Prostate gland (tissue), 2 donors: ENCODE results near the gene MAPK8IP3.

Experiments used
- CTCF ChIP-seq, 4 experiments: fragments of 200-600 bp in 2 of 4; fragments of 450-650 bp in 2 of 4; sonication (generic) in 2 of 4; IDR thresholded peaks; 1 replicate in 3 of 4; 2 replicates in 1 of 4; pipeline ENCODE4 v1.5.1; 2016 to 2019; ENCODE audit warnings: antibody characterized with exemption in 4 of 4, mild to moderate bottlenecking in 2 of 4, moderate library complexity in 2 of 4
- POLR2A ChIP-seq: fragments of 450-650 bp; IDR thresholded peaks from one replicate; pipeline ENCODE4 v1.6.1; 2016; ENCODE audit warnings: antibody characterized with exemption, mild to moderate bottlenecking
- POLR2AphosphoS5 ChIP-seq: sonication (generic); formaldehyde crosslinking; IDR thresholded peaks from one replicate; pipeline ENCODE4 v1.6.1; 2017; ENCODE audit warnings: antibody characterized with exemption

DNA sequence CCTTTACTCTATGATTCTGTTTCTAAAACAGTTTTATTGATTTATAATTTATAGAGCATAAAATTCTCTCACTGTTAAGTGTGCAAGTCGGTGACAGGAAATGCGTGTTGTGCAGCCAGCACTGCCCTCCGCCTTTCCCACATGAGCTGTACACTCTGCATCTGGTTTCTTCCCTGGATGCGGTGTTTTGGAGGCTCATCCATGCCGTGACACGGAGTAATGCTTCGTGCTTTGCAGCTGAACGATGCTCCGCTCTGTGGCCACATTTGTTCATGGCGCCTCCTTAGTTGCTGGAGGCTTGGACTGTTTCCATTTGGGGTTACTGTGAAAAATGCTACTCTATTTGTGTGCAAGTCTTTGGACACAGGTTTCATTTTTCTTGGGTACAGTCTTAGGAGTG, 94.7 kb downstream of the MAPK8IP3 start:
- TF ChIP-seq CTCF (IDR thresholded peaks at IDR 0.05): no peak
- TF ChIP-seq POLR2A: no peak
- TF ChIP-seq POLR2AphosphoS5: no peak
